ENCODE results near the gene DAPK1.

Gene DAPK1

GRCh38 chr9:87533271-87533670, 35.6 kb downstream of the DAPK1 start:
- Histone ChIP-seq H3K9me3 (ENCODE audit: control insufficient read depth, insufficient read depth, low read depth, low read length) (no peaks in the 10 kb centered on the region), H3K27ac (ENCODE audit: extremely low read depth, low read depth, low read length) (no peak overlapping the region), H3K36me3 (ENCODE audit: control insufficient read depth in 2 of 2, insufficient read depth in 1 of 2, low read length in 2 of 2) (no peaks in the 10 kb centered on the region), H3K4me1 (ENCODE audit: control insufficient read depth, insufficient read depth, low read length) (peaks cover 13% of the 10 kb centered on the region; the same call in 1 of the 2 replicates), H3K4me3 (ENCODE audit: low read depth, low read length) (no peak overlapping the region)
- ChIA-PET POLR2A (no interaction called here), CTCF (no interaction called here)
- no peak for TF ChIP-seq ZNF621 (tag by site-specific recombination; IDR thresholded peaks at IDR 0.05)
- no peak for TF ChIP-seq ZNF223 (tag by site-specific recombination; IDR thresholded peaks at IDR 0.05)
- no peak for TF ChIP-seq ZNF837 (tag by site-specific recombination; IDR thresholded peaks at IDR 0.05)
- no peak for TF ChIP-seq ZNF501 (tag by site-specific recombination; IDR thresholded peaks at IDR 0.05)
- no peak for TF ChIP-seq ZNF18 (tag by site-specific recombination; IDR thresholded peaks at IDR 0.05)
- TF ChIP-seq ZNF777 (tag by site-specific recombination; IDR thresholded peaks at IDR 0.05; ENCODE audit: borderline replicate concordance) = no peak

GRCh38 chr9:87534036-87534435, 36.4 kb downstream of the DAPK1 start:
- TF ChIP-seq ZSCAN5A (tag by site-specific recombination; IDR thresholded peaks at IDR 0.05) (no peak), ZNF658 (tag by site-specific recombination; IDR thresholded peaks at IDR 0.05) (no peak), YY1 (tag by site-specific recombination; IDR thresholded peaks at IDR 0.05) (no peak), SALL2 (tag by site-specific recombination; IDR thresholded peaks at IDR 0.05; ENCODE audit: borderline replicate concordance) (no peak), PRDM6 (tag by site-specific recombination; IDR thresholded peaks at IDR 0.05) (no peak), WT1 (tag by site-specific recombination; IDR thresholded peaks at IDR 0.05) (no peak), ZNF837 (tag by site-specific recombination; IDR thresholded peaks at IDR 0.05) (no peak), IKZF3 (tag by site-specific recombination; IDR thresholded peaks at IDR 0.05) (no peak), SP7 (tag by site-specific recombination; IDR thresholded peaks at IDR 0.05) (no peak), OVOL3 (tag by site-specific recombination; IDR thresholded peaks at IDR 0.05) (no peak), ZNF571 (tag by site-specific recombination; IDR thresholded peaks at IDR 0.05) (no peak), ZNF510 (tag by site-specific recombination; IDR thresholded peaks at IDR 0.05; ENCODE audit: insufficient replicate concordance) (no peak), ZNF341 (tag by site-specific recombination; IDR thresholded peaks at IDR 0.05; ENCODE audit: low read depth) (no peak), ZNF48 (tag by site-specific recombination; IDR thresholded peaks at IDR 0.05) (no peak), ZNF621 (tag by site-specific recombination; IDR thresholded peaks at IDR 0.05) (no peak)
- ChIA-PET POLR2A (no interaction called here), CTCF (no interaction called here)
- H3K27ac ChIP-seq (ENCODE audit: extremely low read depth, low read depth, low read length) = no peak overlapping the region
- H3K4me1 ChIP-seq (ENCODE audit: control insufficient read depth, insufficient read depth, low read length) = peaks cover 13% of the 10 kb centered on the region; the same call in 1 of the 2 replicates
- no peaks in the 10 kb centered on the region for H3K36me3 ChIP-seq (ENCODE audit: control insufficient read depth in 2 of 2, insufficient read depth in 1 of 2, low read length in 2 of 2)
- H3K4me3 ChIP-seq (ENCODE audit: low read depth, low read length) = no peak overlapping the region
- no peaks in the 10 kb centered on the region for H3K9me3 ChIP-seq (ENCODE audit: control insufficient read depth, insufficient read depth, low read depth, low read length)

GRCh38 chr9:87534957-87535356, 37.3 kb downstream of the DAPK1 start:
- Histone ChIP-seq H3K4me3 (ENCODE audit: low read depth, low read length) (no peak overlapping the region), H3K4me1 (ENCODE audit: control insufficient read depth, insufficient read depth, low read length) (peaks cover 13% of the 10 kb centered on the region; the same call in 1 of the 2 replicates), H3K36me3 (ENCODE audit: control insufficient read depth in 2 of 2, insufficient read depth in 1 of 2, low read length in 2 of 2) (no peaks in the 10 kb centered on the region; a peak in 1 of 3 replicates), H3K9me3 (ENCODE audit: control insufficient read depth, insufficient read depth, low read depth, low read length) (no peaks in the 10 kb centered on the region), H3K27ac (ENCODE audit: extremely low read depth, low read depth, low read length) (no peak overlapping the region)
- POLR2A ChIA-PET = no interaction called here
- TF ChIP-seq ZBTB10 (tag by site-specific recombination; IDR thresholded peaks at IDR 0.05) (no peak), ZBTB17 (tag by site-specific recombination; IDR thresholded peaks at IDR 0.05) (peak; percentile 60)
- CTCF ChIA-PET = no interaction called here
